ENCODE data around the gene CDC6. TPM values are rescaled to one million over a fixed set of nuclear protein-coding genes. Genes with fewer than 3 reads are reported as not detected.

The CDC6 gene
- total and polyA plus RNA-seq, 2 donors (not counting 1 experiment from before 2014, with no cell fraction given), result 0.69 to 2.2 TPM

GRCh38 chr17:40327735-40328385 lies 40.2 kb downstream of the CDC6 start:
- Histone ChIP-seq H3K4me3 (ENCODE audit: control extremely low read depth in 1 of 5, extremely low read depth in 1 of 5, insufficient read depth in 1 of 5, low read depth in 2 of 5, low read length in 4 of 5) (peak overlapping the region in 1 of 5 experiments; percentile 60), H2AFZ (ENCODE audit: insufficient read depth, low read depth, low read length, poor library complexity, severe bottlenecking) (no peak overlapping the region), H3K79me2 (ENCODE audit: control insufficient read depth, insufficient read depth, low read length) (peaks cover 99% of the 10 kb centered on the region), H3K27ac (ENCODE audit: low read length in 2 of 2) (peak overlapping the region; percentile 96), H3K9me3 (ENCODE audit: control extremely low read depth in 1 of 3, control insufficient read depth in 2 of 3, insufficient read depth in 1 of 3, low read length in 2 of 3) (no peaks in the 10 kb centered on the region), H4K20me1 (ENCODE audit: control insufficient read depth, insufficient read depth, low read length, poor library complexity, severe bottlenecking) (peaks cover 21% of the 10 kb centered on the region), H3K9ac (ENCODE audit: low read length) (no peak overlapping the region), H3K36me3 (replicated peaks in 1 of 2; ENCODE audit: control extremely low read depth in 1 of 2, control insufficient read depth in 1 of 2, extremely low read depth in 1 of 2, insufficient read depth in 2 of 2, low read length in 1 of 2) (peaks cover 0 to 22% of the 10 kb centered on the region in 2 experiments), H3K4me2 (replicated peaks; ENCODE audit: low read depth, low read length, poor library complexity, severe bottlenecking) (peak overlapping the region; percentile 98), H3K27me3 (replicated peaks in 1 of 4; ENCODE audit: control extremely low read depth in 1 of 4, control insufficient read depth in 3 of 4, insufficient read depth in 4 of 4, low read length in 3 of 4) (no peaks in the 10 kb centered on the region), H3K4me1 (ENCODE audit: control insufficient read depth in 2 of 2, insufficient read depth in 2 of 2, low read length in 2 of 2) (peaks cover 88 to 99% of the 10 kb centered on the region in 2 donors)
- ChIA-PET CTCF (interaction anchor here (0.8 to 12.7 kb wide), 11 partner anchors 9 to 206 kb away, joined by 3 to 119 read pairs (median 4); partner anchors contain the start of gene RARA), POLR2A (interaction anchor here (0.7 to 6.5 kb wide), 4 partner anchors 9 to 20 kb away, joined by 4 to 96 read pairs (median 6); no protein-coding TSS in a partner anchor)
- 17% methylated on average over 2 of the region's 3 CpGs for WGBS (ENCODE audit: insufficient coverage)
- ATAC-seq (ENCODE audit: low read depth), result no peak
- H3K27ac Mint-ChIP-seq, result peak overlapping the region; percentile 100
- no peaks in the 10 kb centered on the region for H3K9me3 Mint-ChIP-seq (ENCODE audit: insufficient read depth)
- H3K4me1 Mint-ChIP-seq, result peaks cover 89% of the 10 kb centered on the region
- intact Hi-C loops (cut with micrococcal nuclease), result no loop called here
- H3K4me3 Mint-ChIP-seq, result peak overlapping the region; percentile 97
- no peak for TF ChIP-seq EZH2 (IDR thresholded peaks at IDR 0.05; ENCODE audit: borderline replicate concordance, insufficient read depth, low read depth, low read length, poor library complexity, severe bottlenecking)
- TF ChIP-seq, protein P1, sequence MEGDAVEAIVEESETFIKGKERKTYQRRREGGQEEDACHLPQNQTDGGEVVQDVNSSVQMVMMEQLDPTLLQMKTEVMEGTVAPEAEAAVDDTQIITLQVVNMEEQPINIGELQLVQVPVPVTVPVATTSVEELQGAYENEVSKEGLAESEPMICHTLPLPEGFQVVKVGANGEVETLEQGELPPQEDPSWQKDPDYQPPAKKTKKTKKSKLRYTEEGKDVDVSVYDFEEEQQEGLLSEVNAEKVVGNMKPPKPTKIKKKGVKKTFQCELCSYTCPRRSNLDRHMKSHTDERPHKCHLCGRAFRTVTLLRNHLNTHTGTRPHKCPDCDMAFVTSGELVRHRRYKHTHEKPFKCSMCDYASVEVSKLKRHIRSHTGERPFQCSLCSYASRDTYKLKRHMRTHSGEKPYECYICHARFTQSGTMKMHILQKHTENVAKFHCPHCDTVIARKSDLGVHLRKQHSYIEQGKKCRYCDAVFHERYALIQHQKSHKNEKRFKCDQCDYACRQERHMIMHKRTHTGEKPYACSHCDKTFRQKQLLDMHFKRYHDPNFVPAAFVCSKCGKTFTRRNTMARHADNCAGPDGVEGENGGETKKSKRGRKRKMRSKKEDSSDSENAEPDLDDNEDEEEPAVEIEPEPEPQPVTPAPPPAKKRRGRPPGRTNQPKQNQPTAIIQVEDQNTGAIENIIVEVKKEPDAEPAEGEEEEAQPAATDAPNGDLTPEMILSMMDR (IDR thresholded peaks at IDR 0.05), result no peak
- H3K27me3 Mint-ChIP-seq, result no peaks in the 10 kb centered on the region
- no peak for DNase-seq

DNA sequence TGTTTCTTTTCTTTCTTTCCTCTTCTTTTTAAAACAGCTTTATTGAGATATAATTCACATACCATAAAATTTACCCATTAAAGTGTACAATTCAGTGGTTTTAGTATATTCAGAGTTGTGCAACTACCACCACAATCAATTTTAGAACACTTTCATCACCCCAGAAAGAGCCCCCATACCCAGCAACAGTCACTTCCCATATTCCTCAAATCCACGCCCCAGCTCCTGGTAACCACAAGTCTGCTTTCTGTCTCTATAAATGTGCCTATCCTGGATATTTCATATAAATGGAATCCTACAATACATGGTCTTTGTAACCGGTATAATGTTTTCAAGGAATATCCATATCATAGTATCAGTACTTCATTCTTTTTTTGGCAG lies 40.7 kb downstream of the CDC6 start:
- no peak overlapping the region for H3K4me3 ChIP-seq (ENCODE audit: control extremely low read depth in 1 of 5, extremely low read depth in 1 of 5, insufficient read depth in 1 of 5, low read depth in 2 of 5, low read length in 4 of 5)
- H3K36me3 ChIP-seq (replicated peaks in 1 of 2; ENCODE audit: control extremely low read depth in 1 of 2, control insufficient read depth in 1 of 2, extremely low read depth in 1 of 2, insufficient read depth in 2 of 2, low read length in 1 of 2), result peaks cover 0 to 25% of the 10 kb centered on the region in 2 experiments
- Mint-ChIP-seq H3K27ac (peak overlapping the region; percentile 100), H3K4me3 (peak overlapping the region; percentile 36), H3K27me3 (no peaks in the 10 kb centered on the region), H3K4me1 (peaks cover 83% of the 10 kb centered on the region), H3K9me3 (ENCODE audit: insufficient read depth) (no peaks in the 10 kb centered on the region)
- H3K27me3 ChIP-seq (replicated peaks in 1 of 4; ENCODE audit: control extremely low read depth in 1 of 4, control insufficient read depth in 3 of 4, insufficient read depth in 4 of 4, low read length in 3 of 4), result no peaks in the 10 kb centered on the region
- no peak overlapping the region for H3K9ac ChIP-seq (ENCODE audit: low read length)
- ChIA-PET POLR2A (interaction anchor here (0.7 to 1.3 kb wide), 3 partner anchors 11 to 189 kb away, joined by 3 to 4 read pairs (median 3); no protein-coding TSS in a partner anchor), CTCF (interaction anchor here (0.7 to 12.7 kb wide), 11 partner anchors 11 to 87 kb away, joined by 3 to 119 read pairs (median 3); partner anchors contain the start of gene RARA)
- ATAC-seq (ENCODE audit: low read depth) (no peak), DNase-seq (no peak)
- peak overlapping the region; percentile 96 for H3K27ac ChIP-seq (ENCODE audit: low read length in 2 of 2)
- peaks cover 85 to 95% of the 10 kb centered on the region in 2 donors for H3K4me1 ChIP-seq (ENCODE audit: control insufficient read depth in 2 of 2, insufficient read depth in 2 of 2, low read length in 2 of 2)
- H2AFZ ChIP-seq (ENCODE audit: insufficient read depth, low read depth, low read length, poor library complexity, severe bottlenecking), result no peak overlapping the region
- H3K9me3 ChIP-seq (ENCODE audit: control extremely low read depth in 1 of 3, control insufficient read depth in 2 of 3, insufficient read depth in 1 of 3, low read length in 2 of 3), result no peaks in the 10 kb centered on the region
- H4K20me1 ChIP-seq (ENCODE audit: control insufficient read depth, insufficient read depth, low read length, poor library complexity, severe bottlenecking), result peaks cover 21% of the 10 kb centered on the region
- peak overlapping the region; percentile 98 for H3K4me2 ChIP-seq (replicated peaks; ENCODE audit: low read depth, low read length, poor library complexity, severe bottlenecking)
- intact Hi-C loops (cut with micrococcal nuclease), result no loop called here
- no CpG with 5 or more reads among the region's 2 CpGs for WGBS (ENCODE audit: insufficient coverage)
- TF ChIP-seq, protein P1 (IDR thresholded peaks at IDR 0.05), result no peak
- TF ChIP-seq EZH2 (IDR thresholded peaks at IDR 0.05; ENCODE audit: borderline replicate concordance, insufficient read depth, low read depth, low read length, poor library complexity, severe bottlenecking), result no peak
- H3K79me2 ChIP-seq (ENCODE audit: control insufficient read depth, insufficient read depth, low read length), result peaks cover 98% of the 10 kb centered on the region

Measured in B cell (primary cell).